Caco-2 (cell line): ENCODE data around the gene GRIN2B. TPM values are rescaled to one million over a fixed set of nuclear protein-coding genes. Genes with fewer than 3 reads are reported as not detected.

Experiments used
- BruUV-seq: library from RNA; stranded (reverse); fragments of 400-500 nt; replicated peaks from 2 replicates; lab custom pipeline; 2021; lab: Mats Ljungman, UMichigan
- CTCF ChIA-PET: fragments of 300-600 bp; sonication (Branson Sonifier 250); formaldehyde crosslinking; loops from one replicate; lab custom pipeline; 2022; ENCODE audit warnings: antibody characterized with exemption; lab: Charles Lee
- POLR2A ChIA-PET: fragments of 300-600 bp; sonication (Branson Sonifier 250); formaldehyde crosslinking; loops from one replicate; lab custom pipeline; 2022; ENCODE audit warnings: antibody characterized with exemption; lab: Charles Lee
- DNase-seq, 2 experiments: peaks; one replicate each; pipeline versions ENCODE4 v3.0.0 to v3.0.0-alpha.2; 2020 to 2022
- H3K27me3 ChIP-seq: replicated peaks from 2 replicates; pipeline ENCODE4 v1.6.0; 2011; ENCODE audit warnings: low read length; ENCODE audit not compliant: control insufficient read depth, insufficient read depth
- H3K36me3 ChIP-seq: 2 replicates; pipeline ENCODE4 v1.5.1; 2011; ENCODE audit warnings: low read length; ENCODE audit not compliant: control insufficient read depth, insufficient read depth
- H3K4me1 ChIP-seq: fragments of 250-450 bp; sonication (Bioruptor Pico); 2 replicates; pipeline ENCODE4 v1.5.1; 2020; ENCODE audit warnings: mild to moderate bottlenecking
- H3K4me3 ChIP-seq: 2 replicates; pipeline ENCODE4 v1.5.1; 2011; ENCODE audit warnings: low read depth, mild to moderate bottlenecking, control low read depth, low read length
- H3K9me3 ChIP-seq: fragments of 250-450 bp; sonication (Bioruptor Pico); 2 replicates; pipeline ENCODE4 v1.5.1; 2020; ENCODE audit warnings: mild to moderate bottlenecking, moderate library complexity
- H3K27ac Mint-ChIP-seq: one replicate; pipeline ENCODE4 v1.8.0; 2022; ENCODE audit warnings: mixed read lengths; ENCODE audit not compliant: unreplicated experiment
- H3K27me3 Mint-ChIP-seq: one replicate; pipeline ENCODE4 v1.8.0; 2022; ENCODE audit warnings: mixed read lengths; ENCODE audit not compliant: insufficient read depth, unreplicated experiment
- H3K36me3 Mint-ChIP-seq: one replicate; pipeline ENCODE4 v1.8.0; 2022; ENCODE audit warnings: mild to moderate bottlenecking, mixed read lengths; ENCODE audit not compliant: insufficient read depth, unreplicated experiment
- H3K4me1 Mint-ChIP-seq: one replicate; pipeline ENCODE4 v1.8.0; 2022; ENCODE audit warnings: low read depth, mixed read lengths; ENCODE audit not compliant: unreplicated experiment
- H3K4me3 Mint-ChIP-seq: one replicate; pipeline ENCODE4 v1.8.0; 2022; ENCODE audit warnings: mild to moderate bottlenecking, moderate library complexity, mixed read lengths; ENCODE audit not compliant: unreplicated experiment
- H3K9me3 Mint-ChIP-seq: one replicate; pipeline ENCODE4 v1.8.0; 2022; ENCODE audit warnings: mixed read lengths; ENCODE audit not compliant: unreplicated experiment
- CTCF ChIP-seq, 2 experiments: fragments of 200-600 bp in 1 of 2; IDR thresholded peaks; 1 replicate in 1 of 2; 2 replicates in 1 of 2; pipeline versions ENCODE4 v1.5.1 to v1.8.0; 2011 to 2022; ENCODE audit warnings: antibody characterized with exemption in 1 of 2, control low read depth in 1 of 2, inconsistent platforms in 1 of 2, low read depth in 1 of 2, low read length in 1 of 2, mild to moderate bottlenecking in 1 of 2, moderate library complexity in 1 of 2; ENCODE audit not compliant: insufficient read depth in 1 of 2, severe bottlenecking in 1 of 2, unreplicated experiment in 1 of 2
- intact Hi-C: fragments of 100-400 bp; cut with micrococcal nuclease; formaldehyde crosslinking; loops from one replicate; pipeline ENCODE4 v1.10.0; 2022; ENCODE audit not compliant: unreplicated experiment
- total RNA-seq: library from RNA; stranded (reverse); gene quantifications from 2 replicates; pipeline ENCODE4 v1.2.3, GENCODE V29; 2022

GRIN2B gene
- total RNA-seq, 1 experiment from 2014 or later = 24.4 TPM

GRCh38 chr12:13947276-13947946 lies 34.0 kb downstream of the GRIN2B start:
- CTCF ChIA-PET = interaction anchor here (1.4 kb wide), 1 partner anchor 83 kb away, joined by 5 read pairs; no protein-coding TSS in a partner anchor
- Histone ChIP-seq H3K9me3 (peaks cover 6% of the 10 kb centered on the region; the same call in 1 of the 2 replicates), H3K4me1 (peaks cover 50% of the 10 kb centered on the region), H3K4me3 (no peak overlapping the region), H3K27me3 (no peaks in the 10 kb centered on the region), H3K36me3 (no peaks in the 10 kb centered on the region)
- intact Hi-C loops = loop anchor here (10.0 kb wide), 1 partner anchor 413 kb away; no protein-coding TSS in a partner anchor
- no peak overlapping the region for H3K27ac Mint-ChIP-seq
- no peak for TF ChIP-seq CTCF (IDR thresholded peaks at IDR 0.05; ENCODE audit: insufficient read depth in 1 of 2, low read depth in 1 of 2, low read length in 1 of 2, severe bottlenecking in 1 of 2, unreplicated experiment in 1 of 2)
- no TSS peak for BruUV-seq
- H3K36me3 Mint-ChIP-seq = peaks cover 13% of the 10 kb centered on the region
- peaks cover 30% of the 10 kb centered on the region for H3K9me3 Mint-ChIP-seq
- POLR2A ChIA-PET = no interaction called here
- H3K27me3 Mint-ChIP-seq = no peaks in the 10 kb centered on the region
- DNase-seq = no peak
- H3K4me1 Mint-ChIP-seq = peaks cover 43% of the 10 kb centered on the region
- H3K4me3 Mint-ChIP-seq = no peak overlapping the region

- Mint-ChIP-seq H3K4me3 (no peak overlapping the region), H3K9me3 (peaks cover 13% of the 10 kb centered on the region), H3K4me1 (peaks cover 35% of the 10 kb centered on the region), H3K36me3 (peaks cover 10% of the 10 kb centered on the region), H3K27me3 (no peaks in the 10 kb centered on the region), H3K27ac (no peak overlapping the region)
- peaks cover 47% of the 10 kb centered on the region for H3K4me1 ChIP-seq
- no peak for DNase-seq
- H3K9me3 ChIP-seq = peaks cover 6% of the 10 kb centered on the region; the same call in 1 of the 2 replicates
- POLR2A ChIA-PET = no interaction called here
- BruUV-seq = no TSS peak
- H3K27me3 ChIP-seq = no peaks in the 10 kb centered on the region
- no peak for TF ChIP-seq CTCF (IDR thresholded peaks at IDR 0.05; ENCODE audit: insufficient read depth in 1 of 2, low read depth in 1 of 2, low read length in 1 of 2, severe bottlenecking in 1 of 2, unreplicated experiment in 1 of 2)
- no peak overlapping the region for H3K4me3 ChIP-seq
- CTCF ChIA-PET = interaction anchor here (0.5 kb wide), 1 partner anchor 705 kb away, joined by 3 read pairs; no protein-coding TSS in a partner anchor
- no peaks in the 10 kb centered on the region for H3K36me3 ChIP-seq
- intact Hi-C loops = loop anchor here (10.0 kb wide), 1 partner anchor 411 kb away; no protein-coding TSS in a partner anchor
These were observed 35.8 kb downstream of the GRIN2B start for GRCh38 chr12:13945641-13946040.

GRCh38 chr12:13945236-13945635 lies 36.2 kb downstream of the GRIN2B start:
- Mint-ChIP-seq H3K27me3 (no peaks in the 10 kb centered on the region), H3K27ac (no peak overlapping the region), H3K36me3 (peaks cover 10% of the 10 kb centered on the region), H3K9me3 (peaks cover 13% of the 10 kb centered on the region), H3K4me3 (no peak overlapping the region), H3K4me1 (peaks cover 32% of the 10 kb centered on the region)
- ChIA-PET CTCF (interaction anchor here (0.5 kb wide), 1 partner anchor 705 kb away, joined by 3 read pairs; no protein-coding TSS in a partner anchor), POLR2A (no interaction called here)
- no peak for TF ChIP-seq CTCF (IDR thresholded peaks at IDR 0.05; ENCODE audit: insufficient read depth in 1 of 2, low read depth in 1 of 2, low read length in 1 of 2, severe bottlenecking in 1 of 2, unreplicated experiment in 1 of 2)
- intact Hi-C loops = loop anchor here (10.0 kb wide), 1 partner anchor 410 kb away; no protein-coding TSS in a partner anchor
- DNase-seq = no peak
- Histone ChIP-seq H3K9me3 (peaks cover 6% of the 10 kb centered on the region; the same call in 1 of the 2 replicates), H3K27me3 (no peaks in the 10 kb centered on the region), H3K36me3 (no peaks in the 10 kb centered on the region), H3K4me1 (peaks cover 45% of the 10 kb centered on the region), H3K4me3 (no peak overlapping the region)
- BruUV-seq = no TSS peak
